Measurements from ENCODE around the gene WTAP.

DNA sequence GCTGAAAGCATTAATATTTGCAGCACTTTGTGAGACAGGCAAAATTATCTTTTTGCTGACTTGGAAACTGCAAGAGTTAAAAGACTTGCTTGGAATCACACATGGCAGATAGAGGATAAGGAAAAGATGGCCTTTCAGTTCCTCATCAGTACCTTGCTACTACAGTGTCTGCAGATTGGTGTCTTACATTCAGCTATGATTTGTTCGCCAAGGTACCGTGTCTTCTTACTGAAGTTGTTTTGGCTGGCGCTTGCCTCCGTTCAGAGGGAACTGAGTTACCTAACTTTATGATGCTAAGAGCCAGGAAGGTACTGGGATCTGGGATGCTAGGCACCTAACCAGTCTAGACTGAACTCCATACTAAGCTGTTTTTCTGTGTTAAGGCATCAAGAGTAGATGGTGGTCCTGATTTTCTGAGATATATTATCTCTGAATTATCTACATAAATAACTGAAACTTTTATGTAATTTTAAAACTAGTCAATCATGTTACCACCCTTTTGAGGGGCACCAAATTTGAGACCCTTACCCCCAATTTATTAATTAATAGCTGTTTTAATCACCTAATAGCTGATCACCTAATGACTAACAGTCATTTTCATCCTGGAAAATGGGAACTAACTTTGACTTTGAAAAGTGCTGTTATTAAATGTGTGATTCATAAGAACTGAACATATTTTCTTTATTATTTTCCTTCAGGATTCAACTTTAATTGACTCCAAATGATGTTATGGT, 2.5 kb downstream of the WTAP start:
- TF ChIP-seq, protein P1, sequence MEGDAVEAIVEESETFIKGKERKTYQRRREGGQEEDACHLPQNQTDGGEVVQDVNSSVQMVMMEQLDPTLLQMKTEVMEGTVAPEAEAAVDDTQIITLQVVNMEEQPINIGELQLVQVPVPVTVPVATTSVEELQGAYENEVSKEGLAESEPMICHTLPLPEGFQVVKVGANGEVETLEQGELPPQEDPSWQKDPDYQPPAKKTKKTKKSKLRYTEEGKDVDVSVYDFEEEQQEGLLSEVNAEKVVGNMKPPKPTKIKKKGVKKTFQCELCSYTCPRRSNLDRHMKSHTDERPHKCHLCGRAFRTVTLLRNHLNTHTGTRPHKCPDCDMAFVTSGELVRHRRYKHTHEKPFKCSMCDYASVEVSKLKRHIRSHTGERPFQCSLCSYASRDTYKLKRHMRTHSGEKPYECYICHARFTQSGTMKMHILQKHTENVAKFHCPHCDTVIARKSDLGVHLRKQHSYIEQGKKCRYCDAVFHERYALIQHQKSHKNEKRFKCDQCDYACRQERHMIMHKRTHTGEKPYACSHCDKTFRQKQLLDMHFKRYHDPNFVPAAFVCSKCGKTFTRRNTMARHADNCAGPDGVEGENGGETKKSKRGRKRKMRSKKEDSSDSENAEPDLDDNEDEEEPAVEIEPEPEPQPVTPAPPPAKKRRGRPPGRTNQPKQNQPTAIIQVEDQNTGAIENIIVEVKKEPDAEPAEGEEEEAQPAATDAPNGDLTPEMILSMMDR (IDR thresholded peaks at IDR 0.05) = no peak
- peak in 1 of 3 donors; percentile 21 for TF ChIP-seq POLR2AphosphoS5 (IDR thresholded peaks at IDR 0.05)
- TF ChIP-seq POLR2A (IDR thresholded peaks at IDR 0.05) = no peak

Data from transverse colon (tissue), 4 donors.